Stimulated activated CD8-positive, alpha-beta memory T cell treated with anti-CD3 and anti-CD28 coated beads, Interleukin-7, amount 100 ng/mL, for 48 hours (primary cell): ENCODE measurements around the gene ABLIM3.
"Not testable (repeated sequence)": the region's sequence is repeated elsewhere in the genome, so short reads cannot be mapped to it uniquely, and the experiment has no call there.

Experiments
- DNase-seq, 2 donors: peaks; one replicate each; pipeline ENCODE4 v3.0.0-alpha.2; 2020; ENCODE audit warnings: low read depth in 1 of 2; ENCODE audit errors: extremely low read depth in 1 of 2

The ABLIM3 gene

GRCh38 chr5:149246906-149247305 is 105.6 kb downstream of the ABLIM3 start:
- DNase-seq, result no peak

GRCh38 chr5:149247726-149248125 is 106.4 kb downstream of the ABLIM3 start:
- DNase-seq, result no peak

GRCh38 chr5:149251546-149251945 is 110.3 kb downstream of the ABLIM3 start:
- no peak for DNase-seq

GRCh38 chr5:149254506-149254905 is 113.2 kb downstream of the ABLIM3 start:
- DNase-seq, result no peak

GRCh38 chr5:149256451-149256850 is 115.2 kb downstream of the ABLIM3 start:
- DNase-seq, result no peak

- no peak for DNase-seq
Observed at GRCh38 chr5:149257131-149257530, 115.8 kb downstream of the ABLIM3 start.

GRCh38 chr5:149257889-149258705 is 116.8 kb downstream of the ABLIM3 start:
- no peak for DNase-seq

GRCh38 chr5:149260761-149261160 is 119.5 kb downstream of the ABLIM3 start:
- no peak for DNase-seq

- DNase-seq, result no peak
Observed at GRCh38 chr5:149261246-149261645, 120.0 kb downstream of the ABLIM3 start.

- DNase-seq, result no peak
Observed at GRCh38 chr5:149262315-149262714, 121.0 kb downstream of the ABLIM3 start.

- no peak for DNase-seq
Observed at GRCh38 chr5:149264439-149265067, 123.3 kb downstream of the ABLIM3 start.

GRCh38 chr5:149265068-149265465 is 123.8 kb downstream of the ABLIM3 start:
- DNase-seq, result no peak

GRCh38 chr5:149265597-149265996 is 124.3 kb downstream of the ABLIM3 start:
- no peak for DNase-seq

- no peak for DNase-seq
Observed at GRCh38 chr5:149267241-149267973, 126.1 kb downstream of the ABLIM3 start.

GRCh38 chr5:149268928-149269557 is 127.8 kb downstream of the ABLIM3 start:
- DNase-seq, result no peak

GRCh38 chr5:149271195-149271715 is 130.0 kb downstream of the ABLIM3 start:
- DNase-seq, result no peak

- no peak for DNase-seq
Observed at GRCh38 chr5:149271716-149272563, 130.6 kb downstream of the ABLIM3 start, which contains the start of gene AFAP1L1. Gene AFAP1L1 (plus strand): TSS chr5:149271859. CDS start chr5:149271969, 110 bp downstream.

GRCh38 chr5:149272781-149273180 is 131.5 kb downstream of the ABLIM3 start:
- DNase-seq, result not testable (repeated sequence)

- no peak for DNase-seq
Observed at GRCh38 chr5:149273237-149273636, 131.9 kb downstream of the ABLIM3 start.

GRCh38 chr5:149273950-149274349 is 132.7 kb downstream of the ABLIM3 start:
- no peak for DNase-seq
